Measurements from ENCODE around the gene IP6K1.
"Not testable (repeated sequence)": the region's sequence is repeated elsewhere in the genome, so short reads cannot be mapped to it uniquely, and the experiment has no call there.

The IP6K1 gene

GRCh38 chr3:49786357-49787181 is at the start of gene IP6K1:
Gene IP6K1, minus strand, starts transcription at chr3:49786542. Its CDS starts 38,502 bp downstream, at chr3:49748040.
- DNase-seq (ENCODE audit: low read depth): peak; percentile 100

GRCh38 chr3:49831341-49831740 is 45.0 kb upstream of the IP6K1 start:
- no peak for DNase-seq (ENCODE audit: low read depth)

GRCh38 chr3:49826016-49826415 is 39.7 kb upstream of the IP6K1 start:
- DNase-seq (ENCODE audit: low read depth): no peak

- DNase-seq (ENCODE audit: low read depth): not testable (repeated sequence)
Observed at GRCh38 chr3:49823131-49823530, 36.8 kb upstream of the IP6K1 start.

- peak; percentile 45 for DNase-seq (ENCODE audit: low read depth)
Observed at GRCh38 chr3:49813497-49814174, 27.3 kb upstream of the IP6K1 start, which contains the start of gene UBA7. Gene UBA7, minus strand, starts transcription at chr3:49813953. Its CDS starts 166 bp downstream, at chr3:49813787.

GRCh38 chr3:49812916-49813496 is 26.7 kb upstream of the IP6K1 start:
- DNase-seq (ENCODE audit: low read depth): no peak

- no peak for DNase-seq (ENCODE audit: low read depth)
Observed at GRCh38 chr3:49807431-49808114, 21.2 kb upstream of the IP6K1 start.

GRCh38 chr3:49806850-49807249 is 20.5 kb upstream of the IP6K1 start:
- no peak for DNase-seq (ENCODE audit: low read depth)

GRCh38 chr3:49805897-49806701 is 19.8 kb upstream of the IP6K1 start:
- DNase-seq (ENCODE audit: low read depth): no peak

- peak; percentile 86 for DNase-seq (ENCODE audit: low read depth)
Observed at GRCh38 chr3:49805367-49805782, 19.0 kb upstream of the IP6K1 start.

- no peak for DNase-seq (ENCODE audit: low read depth)
Observed at GRCh38 chr3:49804141-49805041, 18.0 kb upstream of the IP6K1 start.

- DNase-seq (ENCODE audit: low read depth): no peak
Observed at GRCh38 chr3:49803465-49804140, 17.3 kb upstream of the IP6K1 start.

GRCh38 chr3:49802719-49803464 is 16.6 kb upstream of the IP6K1 start, which contains the start of gene INKA1:
Gene INKA1, plus strand, starts transcription at chr3:49803261. Its CDS starts 132 bp downstream, at chr3:49803393.
- peak; percentile 69 for DNase-seq (ENCODE audit: low read depth)

GRCh38 chr3:49801160-49801559 is 14.8 kb upstream of the IP6K1 start:
- DNase-seq (ENCODE audit: low read depth): no peak

- DNase-seq (ENCODE audit: low read depth): peak; percentile 93
Observed at GRCh38 chr3:49799761-49800160, 13.4 kb upstream of the IP6K1 start, which contains the start of gene CDHR4. Gene CDHR4, minus strand, starts transcription at chr3:49799873. Its CDS starts 61 bp downstream, at chr3:49799812.

GRCh38 chr3:49799105-49799504 is 12.8 kb upstream of the IP6K1 start:
- no peak for DNase-seq (ENCODE audit: low read depth)

- DNase-seq (ENCODE audit: low read depth): no peak
Observed at GRCh38 chr3:49794926-49795905, 8.9 kb upstream of the IP6K1 start.

- no peak for DNase-seq (ENCODE audit: low read depth)
Observed at GRCh38 chr3:49794431-49794830, 8.1 kb upstream of the IP6K1 start.

All from stromal cell of bone marrow (primary cell).